Fibroblast of pulmonary artery (primary cell): ENCODE measurements around the gene HAS3.

Experiments
- DNase-seq: peaks from one replicate; pipeline ENCODE4 v3.0.0-alpha.2; 2010; ENCODE audit warnings: low read depth
- H3K4me3 ChIP-seq: replicated peaks from 2 replicates; pipeline ENCODE4 v1.5.1; 2011; ENCODE audit warnings: low read depth, mild to moderate bottlenecking, control low read depth, low read length, moderate library complexity
- CTCF ChIP-seq: IDR thresholded peaks from 2 replicates; pipeline ENCODE4 v1.5.1; 2011; ENCODE audit warnings: mild to moderate bottlenecking, control low read depth, low read length, inconsistent platforms; ENCODE audit errors: missing control alignments

The HAS3 gene

GRCh38 chr16:69150146-69150865 is 44.9 kb downstream of the HAS3 start:
- TF ChIP-seq CTCF, result peak; percentile 86

GRCh38 chr16:69157196-69157595 is 51.7 kb downstream of the HAS3 start:
- no peak for TF ChIP-seq CTCF
- no peak for DNase-seq
- no peak overlapping the region for H3K4me3 ChIP-seq

More at GRCh38 chr16:69150146-69150865, 44.9 kb downstream of the HAS3 start:
- peak; percentile 90 for DNase-seq
- no peak overlapping the region for H3K4me3 ChIP-seq

GRCh38 chr16:69160192-69160591 is 54.7 kb downstream of the HAS3 start:
- TF ChIP-seq CTCF, result no peak

GRCh38 chr16:69165584-69165983 is 60.1 kb downstream of the HAS3 start:
- TF ChIP-seq CTCF, result no peak
- H3K4me3 ChIP-seq, result no peak overlapping the region
- no peak for DNase-seq

More at GRCh38 chr16:69160192-69160591, 54.7 kb downstream of the HAS3 start:
- H3K4me3 ChIP-seq, result no peak overlapping the region
- no peak for DNase-seq

- DNase-seq, result no peak
- H3K4me3 ChIP-seq, result no peak overlapping the region
- no peak for TF ChIP-seq CTCF
These were observed 60.9 kb downstream of the HAS3 start for GRCh38 chr16:69166221-69166833.

- DNase-seq, result peak; percentile 41
- H3K4me3 ChIP-seq, result no peak overlapping the region
- TF ChIP-seq CTCF, result no peak
These were observed 61.8 kb downstream of the HAS3 start for GRCh38 chr16:69166946-69167930.
